ENCODE results near the gene SMURF1.
A peak's percentile ranks its signal among the peaks of the same experiment; 100 is the strongest.
"Not testable (repeated sequence)": the region's sequence is repeated elsewhere in the genome, so short reads cannot be mapped to it uniquely, and the experiment has no call there.

The SMURF1 gene

GRCh38 chr7:99120916-99121315 is 23.0 kb downstream of the SMURF1 start:
- no peak for FAIRE-seq

DNA sequence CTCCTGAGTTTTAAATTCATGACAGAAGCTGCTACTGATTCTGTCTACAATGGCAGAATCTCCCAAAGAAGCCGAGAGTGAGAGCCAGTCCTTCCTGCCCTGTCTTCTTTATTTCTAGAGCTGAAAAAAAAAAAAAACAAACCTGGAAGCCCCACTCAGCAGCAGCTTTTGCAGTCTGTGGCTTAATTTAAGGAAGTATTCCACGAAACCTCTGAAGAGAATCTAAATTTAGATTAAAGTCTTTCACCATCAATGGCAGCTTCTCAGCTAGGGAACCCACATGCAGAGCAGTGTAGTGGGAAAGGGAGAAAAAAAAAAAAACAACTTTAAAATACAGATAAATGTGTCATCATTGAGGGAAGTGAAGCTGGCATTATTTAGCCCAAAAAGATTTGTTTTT is 23.4 kb downstream of the SMURF1 start:
- no peak for FAIRE-seq

GRCh38 chr7:99118077-99118476 is 25.8 kb downstream of the SMURF1 start:
- FAIRE-seq, result no peak

- no peak for FAIRE-seq
These were observed 27.8 kb downstream of the SMURF1 start for GRCh38 chr7:99116144-99116543.

DNA sequence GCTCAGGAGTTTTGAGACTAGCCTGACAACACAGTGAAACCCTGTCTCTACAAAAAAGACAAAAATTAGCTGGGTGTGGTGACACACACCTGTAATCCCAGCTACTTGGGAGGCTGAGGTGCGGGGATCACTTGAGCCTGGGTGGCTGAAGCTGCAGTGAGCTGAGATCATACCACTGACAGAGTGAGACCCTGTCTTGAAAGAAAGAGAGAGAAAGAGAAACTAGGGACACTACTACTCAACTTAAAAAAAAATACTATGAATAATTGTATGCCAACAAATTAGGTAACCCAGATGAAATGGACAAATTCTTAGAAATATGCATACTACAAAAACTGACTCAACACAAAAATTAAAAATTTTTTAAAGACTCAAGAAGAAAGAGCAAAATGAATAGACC is 28.5 kb downstream of the SMURF1 start:
- FAIRE-seq, result no peak

GRCh38 chr7:99112979-99113378 is 30.9 kb downstream of the SMURF1 start:
- no peak for FAIRE-seq

GRCh38 chr7:99112097-99112496 is 31.8 kb downstream of the SMURF1 start:
- no peak for FAIRE-seq

DNA sequence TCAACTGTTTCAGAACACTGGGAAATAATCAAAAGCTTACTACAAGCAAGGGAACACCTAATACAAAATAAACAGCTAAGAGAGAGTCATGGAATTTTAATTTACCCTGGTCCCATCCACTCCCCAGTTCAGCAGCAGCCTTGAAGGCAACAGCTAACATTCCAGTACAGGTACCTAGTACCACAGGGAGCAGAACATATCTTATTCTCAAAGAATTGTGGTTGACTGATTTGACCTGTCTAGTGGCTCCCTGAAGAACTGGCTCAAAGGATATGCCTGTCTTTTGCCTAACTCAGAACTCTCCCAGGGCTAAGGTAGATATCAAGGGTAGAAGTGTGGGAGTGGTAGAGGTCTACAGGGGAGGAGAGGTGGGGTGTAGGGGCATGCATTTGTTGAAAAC is 32.3 kb downstream of the SMURF1 start:
- FAIRE-seq, result no peak

DNA sequence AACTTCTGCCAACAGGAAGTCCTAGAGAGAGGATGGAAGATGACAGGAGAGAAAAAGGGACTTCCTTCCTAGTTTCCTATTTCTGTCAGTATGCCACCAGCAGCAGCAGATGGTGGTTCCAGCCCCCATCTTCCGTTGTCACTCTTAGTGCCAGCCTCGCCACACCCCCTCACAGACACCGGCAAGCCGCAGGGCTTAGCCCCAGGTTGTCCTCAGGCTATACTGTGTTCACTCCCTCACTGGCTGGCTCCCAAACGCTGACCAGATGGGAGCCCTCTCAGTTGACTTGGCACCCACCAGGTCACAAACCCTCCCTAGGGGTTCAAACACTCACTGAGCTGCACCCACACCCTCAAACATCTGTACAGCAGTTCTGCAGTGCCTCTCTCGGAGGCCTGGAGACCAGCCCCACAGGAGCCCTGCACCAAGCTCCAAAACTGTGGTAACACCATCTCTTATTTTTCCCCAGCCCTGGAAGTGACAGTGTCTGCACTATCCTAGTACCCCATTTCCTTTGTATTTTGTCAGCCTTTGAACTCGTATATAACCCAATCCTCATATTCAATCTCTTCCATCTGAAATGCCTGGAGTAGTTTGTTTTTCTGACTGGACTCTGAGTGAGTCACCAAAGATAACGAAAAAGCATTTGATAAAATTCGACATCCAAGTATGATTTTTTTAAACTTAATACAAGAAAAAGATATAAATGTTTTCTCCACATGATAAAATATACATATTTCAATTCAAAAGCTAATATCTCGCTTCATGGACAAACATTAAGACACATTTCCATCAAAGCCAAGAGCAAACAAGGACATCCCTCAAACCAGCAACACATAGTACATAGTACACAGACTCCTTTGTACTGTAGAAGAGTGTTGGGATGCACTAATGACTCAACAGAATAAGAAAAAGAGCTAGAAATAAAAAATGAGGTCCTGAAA is 34.5 kb downstream of the SMURF1 start:
- no peak for FAIRE-seq

DNA sequence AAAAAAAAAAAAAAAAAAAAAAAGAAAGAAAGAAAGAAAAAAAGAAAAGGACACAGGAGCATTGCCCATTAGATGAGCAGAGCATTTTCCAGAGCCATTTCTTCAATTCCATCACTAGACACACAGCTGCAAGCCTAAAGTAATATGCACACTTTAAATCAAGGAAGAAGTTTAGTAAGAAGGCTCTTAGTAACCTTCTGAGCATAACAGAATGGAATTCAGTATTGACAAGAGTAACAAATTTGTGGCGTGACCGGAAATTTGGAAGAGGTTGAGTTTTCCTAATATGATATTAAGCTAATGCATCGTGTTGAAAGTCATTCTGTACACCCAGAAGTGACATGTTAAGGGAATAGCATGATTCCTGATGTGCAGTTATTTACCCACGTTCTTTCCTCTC is 35.3 kb downstream of the SMURF1 start:
- no peak for FAIRE-seq

DNA sequence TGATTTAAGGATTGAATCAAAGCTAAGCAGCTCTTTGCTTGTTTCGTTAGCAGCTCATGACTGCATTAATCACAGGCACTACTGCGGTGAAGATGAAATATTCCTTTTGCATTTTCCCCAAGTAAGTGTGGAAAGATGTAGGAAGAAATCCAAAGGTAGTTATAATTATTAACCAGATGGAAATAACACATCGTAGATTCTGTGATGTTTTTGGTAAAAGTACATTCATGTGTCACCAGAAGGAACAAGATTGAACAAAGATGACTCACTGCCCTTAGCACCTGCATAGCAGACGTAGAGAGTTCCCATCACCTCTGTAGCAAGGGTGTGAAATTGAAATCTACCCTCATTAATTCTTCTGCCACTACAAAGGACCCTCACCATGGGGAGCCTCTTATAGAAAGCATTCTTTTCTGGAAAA is 37.1 kb downstream of the SMURF1 start:
- FAIRE-seq, result peak; percentile 17

DNA sequence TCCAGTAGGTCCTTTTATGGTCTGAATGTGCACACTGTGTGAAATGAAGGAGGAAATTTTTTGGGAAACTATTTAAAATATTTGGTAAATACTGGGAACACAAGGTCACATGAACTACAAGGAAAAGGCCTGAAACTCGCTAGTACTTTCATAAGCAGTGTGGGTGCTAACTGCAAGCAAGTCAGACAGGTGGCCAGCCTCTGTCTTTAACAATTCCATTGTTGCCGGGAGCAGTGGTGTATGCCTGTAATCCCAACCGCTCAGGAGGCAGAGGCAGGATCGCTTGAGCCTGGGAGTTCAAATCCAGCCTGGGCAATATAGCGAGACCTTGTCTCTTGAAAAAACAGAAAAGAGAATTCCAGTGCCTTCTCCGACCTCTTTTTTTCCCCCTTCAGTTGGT is 37.5 kb downstream of the SMURF1 start:
- FAIRE-seq, result no peak

DNA sequence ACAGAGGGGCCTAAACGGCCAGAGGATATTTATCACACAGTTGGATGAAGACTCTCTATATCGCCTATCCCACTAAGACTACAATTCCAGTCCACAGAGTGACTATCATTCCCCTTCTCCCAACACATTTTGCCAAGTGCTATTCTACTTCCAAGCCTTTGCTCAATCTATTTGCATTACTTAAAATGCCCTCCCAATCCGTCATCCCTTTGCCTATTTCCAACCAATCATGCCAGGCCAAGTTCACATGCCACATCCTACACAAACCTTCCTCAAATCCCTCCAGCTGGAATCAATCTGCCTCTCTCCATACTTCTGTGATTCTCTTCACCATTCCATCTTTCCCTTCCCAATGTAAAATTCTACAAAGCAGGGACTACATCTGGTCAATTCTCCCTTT is 38.2 kb downstream of the SMURF1 start:
- FAIRE-seq, result no peak

DNA sequence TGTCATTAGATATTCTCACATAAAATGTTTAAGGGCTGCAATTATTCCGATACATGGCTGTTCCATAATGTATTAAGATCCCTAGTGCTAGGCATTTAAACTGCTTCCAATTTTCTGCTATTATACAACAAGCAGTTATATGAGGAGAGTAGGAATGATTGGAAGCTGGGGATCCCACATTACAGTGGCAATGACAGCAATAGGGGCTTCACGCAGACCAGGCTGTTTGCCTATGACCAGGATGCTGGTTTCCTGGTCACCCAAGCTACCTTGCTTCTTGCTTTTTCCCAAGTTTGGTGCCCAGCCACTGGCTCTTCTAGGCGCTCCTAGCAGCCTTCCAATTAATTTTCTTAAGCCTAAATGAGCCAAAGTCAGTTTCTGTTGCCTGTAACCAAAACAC is 39.3 kb downstream of the SMURF1 start:
- FAIRE-seq, result no peak

- not testable (repeated sequence) for FAIRE-seq
These were observed 40.1 kb downstream of the SMURF1 start for GRCh38 chr7:99103836-99104235.

GRCh38 chr7:99102809-99103690 is 40.9 kb downstream of the SMURF1 start:
- FAIRE-seq, result no peak

GRCh38 chr7:99102361-99102760 is 41.5 kb downstream of the SMURF1 start:
- no peak for FAIRE-seq

GRCh38 chr7:99101516-99101915 is 42.4 kb downstream of the SMURF1 start:
- FAIRE-seq, result not testable (repeated sequence)

GRCh38 chr7:99099499-99100077 is 44.3 kb downstream of the SMURF1 start:
- FAIRE-seq, result no peak

DNA sequence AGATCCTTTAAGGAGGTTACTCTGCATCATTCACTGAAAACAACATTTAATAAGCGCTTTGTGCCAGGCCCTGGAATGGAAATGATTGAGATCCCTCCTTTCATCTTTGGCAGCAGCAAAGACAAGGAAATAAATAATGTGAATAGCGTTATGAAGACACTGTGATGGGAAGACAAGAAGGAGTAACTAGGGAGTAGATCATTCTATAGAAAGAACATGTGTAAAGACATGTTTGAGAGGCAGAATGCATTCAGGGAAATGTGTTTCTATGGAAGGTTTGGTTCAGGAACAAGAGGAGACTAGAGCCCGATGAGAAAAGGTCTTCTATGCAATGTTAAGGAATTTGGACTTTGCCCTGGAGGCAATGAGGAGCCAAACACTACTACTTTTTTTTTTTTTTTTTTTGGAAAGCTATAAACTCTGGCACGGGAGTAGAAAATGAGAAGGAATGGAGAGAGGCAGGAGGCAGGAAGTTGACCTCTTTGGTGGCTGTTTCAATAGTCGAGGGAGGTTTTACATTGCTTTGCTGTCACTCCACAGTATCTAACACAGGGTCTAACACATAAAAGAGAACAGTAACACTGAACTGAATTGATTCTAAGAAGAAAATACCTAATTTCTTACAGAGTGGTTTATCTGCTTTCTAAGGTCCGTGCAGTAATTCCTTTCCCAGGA is 44.9 kb downstream of the SMURF1 start:
- no peak for FAIRE-seq

- FAIRE-seq, result no peak
These were observed 45.6 kb downstream of the SMURF1 start for GRCh38 chr7:99098286-99098823.

GRCh38 chr7:99097730-99098129 is 46.2 kb downstream of the SMURF1 start:
- no peak for FAIRE-seq

All from islet of Langerhans (tissue), 1 donor.